K562 (cell line): Measurements from ENCODE around the gene MGAM2. TPM values are rescaled to one million over a fixed set of nuclear protein-coding genes. Genes with fewer than 3 reads are reported as not detected.

Experiments used
- ATAC-seq: fragments of 200-7000 bp; cut with Tn5 transposase; 3 replicates; pipeline ENCODE4 v1.9.1; 2020; ENCODE audit warnings: moderate library complexity
- BruUV-seq: library from RNA; stranded (reverse); fragments of 400-500 nt; replicated peaks from 2 replicates; lab custom pipeline; 2021; lab: Mats Ljungman, UMichigan
- CTCF ChIA-PET: fragments of 300-600 bp; formaldehyde crosslinking; extraction: SDS; loops from one replicate; lab custom pipeline; 2021; ENCODE audit warnings: low intra/inter-chr PET ratio; lab: Yijun Ruan, JAX
- POLR2A ChIA-PET: fragments of 300-600, 350-650 bp; sonication (Branson Sonifier 250); formaldehyde crosslinking; extraction: SDS; loops from one replicate; lab custom pipeline; 2021; ENCODE audit warnings: antibody characterized with exemption, inconsistent platforms; lab: Yijun Ruan, JAX
- DNase-seq, 4 experiments: peaks; one replicate each; pipeline versions ENCODE4 v3.0.0 to v3.0.0-alpha.2; 2011 to 2018; ENCODE audit warnings: low spot score in 3 of 4, mixed read lengths in 3 of 4; ENCODE audit errors: extremely low read depth in 1 of 4
- FAIRE-seq: peaks from 2 replicates; lab custom pipeline; 2011; peaks lifted over from hg19 to GRCh38; lab: Jason Lieb, UNC
- H2AFZ ChIP-seq: 2 replicates; pipeline ENCODE4 v1.6.0; 2011; ENCODE audit warnings: low read depth, low read length, control low read depth, inconsistent platforms
- H3K27ac ChIP-seq: fragments of 200-600 bp; 3 replicates; pipeline ENCODE4 v1.8.0; 2011; ENCODE audit warnings: low read depth, mild to moderate bottlenecking, control low read depth, inconsistent platforms, low read length, moderate library complexity, mixed read lengths; ENCODE audit errors: extremely low read depth
- H3K27me3 ChIP-seq, 2 experiments: fragments of 300-600 bp in 1 of 2; 2 replicates in 1 of 2; 3 replicates in 1 of 2; pipeline versions ENCODE4 v1.6.0 to v1.8.0; 2011; ENCODE audit warnings: inconsistent platforms in 2 of 2, low read length in 2 of 2, mild to moderate bottlenecking in 1 of 2, mixed read lengths in 1 of 2, moderate library complexity in 1 of 2; ENCODE audit not compliant: control insufficient read depth in 2 of 2, insufficient read depth in 2 of 2
- H3K36me3 ChIP-seq: fragments of 300-600 bp; 3 replicates; pipeline ENCODE4 v1.8.0; 2011; ENCODE audit warnings: mild to moderate bottlenecking, low read length, inconsistent platforms; ENCODE audit not compliant: control insufficient read depth, insufficient read depth
- H3K4me1 ChIP-seq, 2 experiments: fragments of 200-600 bp in 1 of 2; replicated peaks in 1 of 2; 2 replicates in 1 of 2; 3 replicates in 1 of 2; pipeline versions ENCODE4 v1.5.1 to v1.8.0; 2011; ENCODE audit warnings: inconsistent platforms in 2 of 2, low read length in 2 of 2, mild to moderate bottlenecking in 1 of 2, mixed read lengths in 1 of 2, moderate library complexity in 1 of 2; ENCODE audit not compliant: control insufficient read depth in 2 of 2, insufficient read depth in 2 of 2
- H3K4me2 ChIP-seq: 2 replicates; pipeline ENCODE4 v1.6.1; 2011; ENCODE audit warnings: low read length, control low read depth, inconsistent platforms, mixed read lengths; ENCODE audit not compliant: insufficient read depth
- H3K4me3 ChIP-seq: fragments of 200-600 bp; sonication (generic), shearing (Covaris generic); 2 replicates; pipeline ENCODE4 v1.5.1; 2016; ENCODE audit warnings: control low read depth, inconsistent platforms
- H3K79me2 ChIP-seq: fragments of 200-600 bp; 3 replicates; pipeline ENCODE4 v1.8.0; 2011; ENCODE audit warnings: low read length, inconsistent platforms; ENCODE audit not compliant: control insufficient read depth, insufficient read depth
- H3K9ac ChIP-seq, 2 experiments: 2 replicates each; pipeline versions ENCODE4 v1.6.0 to v1.6.1; 2011; ENCODE audit warnings: low read depth in 2 of 2, low read length in 2 of 2, control low read depth in 1 of 2, inconsistent platforms in 1 of 2, mild to moderate bottlenecking in 1 of 2, mixed read lengths in 1 of 2; ENCODE audit not compliant: insufficient read depth in 1 of 2
- H3K9me1 ChIP-seq: one replicate; pipeline ENCODE4 v1.6.0; 2011; ENCODE audit warnings: inconsistent platforms, mild to moderate bottlenecking, low read length, moderate library complexity; ENCODE audit not compliant: control insufficient read depth, insufficient read depth
- H3K9me3 ChIP-seq: replicated peaks from 2 replicates; pipeline ENCODE4 v1.5.1; 2011; ENCODE audit warnings: low read depth, low read length, inconsistent platforms; ENCODE audit not compliant: control insufficient read depth, insufficient read depth
- H4K20me1 ChIP-seq: replicated peaks from 2 replicates; pipeline ENCODE4 v1.6.1; 2011; ENCODE audit warnings: low read length, inconsistent platforms, mixed read lengths; ENCODE audit not compliant: control insufficient read depth, insufficient read depth
- BHLHE40 ChIP-seq: IDR thresholded peaks from 2 replicates; pipeline ENCODE4 v1.6.1; 2011; ENCODE audit warnings: low read length, improper control_type of control experiment
- ZNF431 ChIP-seq: sonication (generic); formaldehyde crosslinking; IDR thresholded peaks from 2 replicates; pipeline ENCODE4 v1.8.0; 2022; ENCODE audit warnings: mild to moderate bottlenecking, missing genetic modification reagents
- WGBS: fragments of 100-300 bp; shearing (Covaris generic); methylation state at CpG from one replicate; pipeline ENCODE4 v1.1.6; 2016; ENCODE audit warnings: low coverage, mixed read lengths; ENCODE audit not compliant: insufficient coverage; ENCODE audit errors: missing lambda C conversion rate; 5-methylcytosine and 5-hydroxymethylcytosine counted together
- in situ Hi-C: fragments of 300-500 bp; cut with MboI; formaldehyde crosslinking; loops from 4 replicates; pipeline ENCODE4 v1.15.0; 2018; ENCODE audit warnings: inconsistent platforms, mixed read lengths
- intact Hi-C: fragments of 100-400 bp; cut with micrococcal nuclease; formaldehyde crosslinking; loops from 2 replicates; pipeline ENCODE4 v1.14.2; 2022
- polyA plus RNA-seq, 8 experiments: library from polyadenylated mRNA; depleted of rRNA in 4 of 8; stranded (reverse) in 5 of 8; unstranded in 3 of 8; fragments of >200 nt; fragmentation: Nextera tagmentation in 2 of 8; fragmentation: Illumina TruSeq in 1 of 8; extraction: Ambion mirVana in 2 of 8; extraction: Trizol in 1 of 8; gene quantifications; 2 replicates each; pipeline versions ENCODE4 v1.2.1 to v1.2.3, GENCODE V29; 2011 to 2014; ENCODE audit warnings: inconsistent platforms in 1 of 8, missing spikeins in 1 of 8
- total RNA-seq, 7 experiments: library from RNA; depleted of rRNA in 6 of 7; stranded (reverse); fragments of >200 nt in 6 of 7; fragmentation: Illumina TruSeq in 2 of 7; extraction: Trizol in 2 of 7; gene quantifications; 2 replicates each; pipeline versions ENCODE4 v1.2.1 to v1.2.3, GENCODE V29; 2011 to 2021; ENCODE audit warnings: low replicate concordance in 1 of 7
- TF ChIP-seq, protein P1 (sequence below): fragments of 450-650 bp; IDR thresholded peaks from 2 replicates; pipeline ENCODE4 v1.7.0; 2016; ENCODE audit warnings: borderline replicate concordance

The MGAM2 gene
- total and polyA plus RNA-seq, 9 of the 15 experiments (the other 6 are each of a cell fraction or from before 2014, with no cell fraction given): 0.03 TPM; not detected in 8

- BruUV-seq: no TSS peak
- intact Hi-C loops: no loop called here
- H3K27ac ChIP-seq: no peak overlapping the region
- TF ChIP-seq BHLHE40 (no peak), ZNF431 (CRISPR knock-in tag) (no peak)
- TF ChIP-seq, protein P1, sequence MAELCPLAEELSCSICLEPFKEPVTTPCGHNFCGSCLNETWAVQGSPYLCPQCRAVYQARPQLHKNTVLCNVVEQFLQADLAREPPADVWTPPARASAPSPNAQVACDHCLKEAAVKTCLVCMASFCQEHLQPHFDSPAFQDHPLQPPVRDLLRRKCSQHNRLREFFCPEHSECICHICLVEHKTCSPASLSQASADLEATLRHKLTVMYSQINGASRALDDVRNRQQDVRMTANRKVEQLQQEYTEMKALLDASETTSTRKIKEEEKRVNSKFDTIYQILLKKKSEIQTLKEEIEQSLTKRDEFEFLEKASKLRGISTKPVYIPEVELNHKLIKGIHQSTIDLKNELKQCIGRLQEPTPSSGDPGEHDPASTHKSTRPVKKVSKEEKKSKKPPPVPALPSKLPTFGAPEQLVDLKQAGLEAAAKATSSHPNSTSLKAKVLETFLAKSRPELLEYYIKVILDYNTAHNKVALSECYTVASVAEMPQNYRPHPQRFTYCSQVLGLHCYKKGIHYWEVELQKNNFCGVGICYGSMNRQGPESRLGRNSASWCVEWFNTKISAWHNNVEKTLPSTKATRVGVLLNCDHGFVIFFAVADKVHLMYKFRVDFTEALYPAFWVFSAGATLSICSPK: no peak
- H2AFZ ChIP-seq: no peak overlapping the region
- in situ Hi-C loops: no loop called here
- no peak for DNase-seq
- no peak for ATAC-seq
- H3K36me3 ChIP-seq: no peaks in the 10 kb centered on the region
- no peak for FAIRE-seq
- H3K9me3 ChIP-seq: no peaks in the 10 kb centered on the region
- H3K27me3 ChIP-seq: no peaks in the 10 kb centered on the region
- no peak overlapping the region for H3K4me2 ChIP-seq
- 0% methylated on average over 2 of the region's 2 CpGs for WGBS
- H3K4me1 ChIP-seq: no peaks in the 10 kb centered on the region
- no peaks in the 10 kb centered on the region for H4K20me1 ChIP-seq
- CTCF ChIA-PET: no interaction called here
- no peaks in the 10 kb centered on the region for H3K9me1 ChIP-seq
- H3K9ac ChIP-seq: no peak overlapping the region
- no peaks in the 10 kb centered on the region for H3K79me2 ChIP-seq
- no peak overlapping the region for H3K4me3 ChIP-seq
- POLR2A ChIA-PET: interaction anchor here (0.6 kb wide), 1 partner anchor 142 kb away, joined by 3 read pairs; no protein-coding TSS in a partner anchor
Measured at GRCh38 chr7:142138996-142139395, 27.5 kb downstream of the MGAM2 start.
